NCI-H2107 treated with DMSO at 0.1 percent for 48 hours (cell line): ENCODE measurements around the gene FCN3.

Experiments
- DNase-seq: peaks from one replicate; lab custom pipeline; 2025; ENCODE audit not compliant: unreplicated experiment; lab: John Stamatoyannopoulos, UW

FCN3 gene

DNA sequence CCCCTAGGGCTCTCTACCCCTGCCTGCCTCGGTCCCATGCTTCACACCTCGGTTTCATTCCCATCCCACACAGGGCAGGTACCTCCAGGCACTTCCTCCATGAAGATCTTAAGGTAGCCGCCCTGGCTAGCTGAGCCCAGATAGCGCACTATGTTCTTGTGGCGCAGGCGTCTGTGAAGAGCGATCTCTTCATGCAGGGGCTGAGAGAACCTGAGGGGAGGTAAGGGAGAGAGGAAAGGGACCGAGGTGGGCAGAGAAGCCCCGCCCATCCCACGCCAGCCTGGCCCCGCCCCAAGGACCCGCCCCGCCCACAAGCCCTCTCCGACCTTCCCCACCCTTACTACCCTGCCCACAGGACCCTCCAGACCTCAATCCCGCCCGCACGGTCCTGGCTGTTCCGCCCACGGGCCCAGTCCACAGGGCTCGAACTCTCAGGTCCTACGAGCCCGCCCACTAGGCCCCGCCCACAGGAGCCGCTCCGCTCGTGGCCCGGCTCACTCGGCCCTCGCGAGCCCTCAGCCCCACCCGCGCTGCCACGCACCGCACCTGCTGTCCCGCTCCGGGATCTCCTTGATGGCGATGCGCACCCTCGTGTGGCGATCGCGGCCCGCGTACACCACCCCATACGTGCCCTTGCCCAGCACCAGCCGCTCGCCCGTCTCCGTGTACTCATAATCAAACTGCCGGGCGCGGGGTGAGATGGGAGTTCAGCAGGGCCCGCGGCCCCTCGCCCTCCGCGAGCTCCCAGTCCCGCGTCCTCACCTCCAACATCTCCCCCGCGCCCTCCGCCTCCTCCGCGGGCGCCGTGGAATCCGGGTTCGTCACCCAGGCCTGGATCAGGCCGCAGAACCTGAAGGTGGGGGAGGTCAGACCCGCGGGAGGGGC lies 14.2 kb downstream of the FCN3 start:
- no peak for DNase-seq

GRCh38 chr1:27359822-27360158 lies 14.8 kb downstream of the FCN3 start:
- no peak for DNase-seq

DNA sequence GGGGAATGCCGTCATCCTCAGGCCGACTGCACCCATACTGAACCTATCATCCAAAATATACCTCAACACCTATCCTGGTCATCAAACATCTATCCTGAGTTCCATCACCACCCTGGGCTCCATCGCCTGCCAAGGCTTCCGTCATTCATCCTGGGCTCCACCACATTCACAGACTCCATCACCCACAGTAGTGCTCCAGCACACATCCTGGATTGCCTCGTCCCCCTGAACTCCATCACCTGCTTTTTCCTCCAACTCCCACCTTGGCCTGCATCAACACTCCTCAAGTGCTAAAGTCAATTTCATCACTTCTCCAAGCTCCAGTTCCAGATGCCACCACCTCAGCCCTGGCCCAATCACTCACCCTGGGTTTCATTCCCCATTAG lies 15.7 kb downstream of the FCN3 start:
- DNase-seq = no peak

DNA sequence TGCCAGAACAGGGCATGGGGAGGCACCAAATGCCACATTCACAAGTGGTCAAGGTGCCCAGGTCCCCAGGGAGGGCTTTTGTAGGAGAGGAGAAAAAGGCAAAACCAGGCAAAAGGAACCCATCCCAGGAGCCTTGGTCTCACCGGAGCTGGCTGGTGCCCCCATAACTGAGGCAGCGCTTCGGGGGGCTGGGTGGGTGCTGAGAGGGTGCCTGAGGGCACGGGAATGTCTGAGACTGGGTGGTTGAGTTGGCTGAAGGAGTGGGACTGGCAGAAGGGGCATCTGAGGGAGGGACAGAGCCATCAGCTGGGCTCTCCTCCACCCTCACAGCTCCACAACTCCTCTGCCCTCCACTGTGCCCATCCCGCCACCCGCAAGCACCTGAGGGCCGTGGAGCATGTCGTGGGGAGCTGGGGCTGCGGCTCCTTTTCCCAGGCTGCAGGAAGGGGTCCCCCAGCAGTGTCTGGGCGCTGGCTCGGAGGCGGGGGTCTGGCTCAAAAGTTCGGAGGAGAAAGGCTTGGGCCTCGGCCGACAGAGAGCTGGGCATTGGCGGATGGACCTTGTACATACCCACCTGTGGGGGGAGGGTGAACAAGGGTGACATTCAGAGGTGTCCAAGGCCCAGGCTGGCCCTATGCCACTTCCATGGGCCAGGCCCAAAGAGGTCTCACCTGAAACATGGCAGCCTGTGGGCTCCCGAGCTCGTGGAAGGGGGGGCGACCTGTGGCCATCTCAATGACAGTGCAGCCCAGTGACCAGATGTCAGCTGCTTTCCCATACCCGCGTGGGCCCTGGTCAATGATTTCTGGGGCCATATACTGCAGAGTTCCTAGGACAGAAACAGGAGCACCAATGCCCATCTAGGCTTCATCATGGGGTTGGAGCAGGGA lies 16.3 kb downstream of the FCN3 start:
- DNase-seq = no peak

DNA sequence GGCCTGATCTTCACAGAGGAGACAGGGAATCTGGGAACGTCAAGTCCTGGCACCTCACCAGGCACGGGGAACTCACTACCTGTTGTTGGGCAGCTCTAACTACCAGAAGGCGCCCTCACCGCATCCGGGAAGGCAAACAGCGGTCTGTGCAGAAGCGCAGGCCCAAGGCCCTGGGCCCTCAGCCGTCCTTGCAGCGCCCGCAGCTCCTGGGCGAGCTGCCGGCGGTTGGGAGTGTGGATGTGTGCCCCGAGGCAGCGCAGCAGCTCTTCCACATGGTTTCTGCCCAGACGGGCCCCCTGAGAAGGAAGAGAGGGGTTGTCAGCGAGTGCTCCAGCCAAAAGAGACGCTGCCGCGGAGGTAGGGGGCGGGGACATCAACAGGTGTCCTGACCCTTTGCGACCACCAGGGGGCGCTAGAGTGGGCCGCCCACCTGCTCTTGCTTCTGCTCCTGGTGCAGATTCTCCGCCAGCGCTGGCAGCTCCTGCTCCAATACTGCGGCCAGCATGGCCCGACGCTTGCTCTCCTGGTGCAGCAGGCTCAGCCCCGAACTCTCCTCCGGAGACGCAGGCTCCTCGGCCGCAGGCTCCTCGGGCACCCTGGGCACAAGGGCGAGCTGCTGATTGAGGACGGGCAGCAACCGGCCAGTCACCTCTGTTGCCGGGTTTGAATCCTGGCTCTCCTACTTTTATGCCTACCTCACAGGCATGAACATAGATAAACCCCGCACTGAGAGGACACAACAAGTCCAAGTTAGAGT lies 17.2 kb downstream of the FCN3 start:
- no peak for DNase-seq

- no peak for DNase-seq
Observed at GRCh38 chr1:27356619-27357280, 17.9 kb downstream of the FCN3 start.

DNA sequence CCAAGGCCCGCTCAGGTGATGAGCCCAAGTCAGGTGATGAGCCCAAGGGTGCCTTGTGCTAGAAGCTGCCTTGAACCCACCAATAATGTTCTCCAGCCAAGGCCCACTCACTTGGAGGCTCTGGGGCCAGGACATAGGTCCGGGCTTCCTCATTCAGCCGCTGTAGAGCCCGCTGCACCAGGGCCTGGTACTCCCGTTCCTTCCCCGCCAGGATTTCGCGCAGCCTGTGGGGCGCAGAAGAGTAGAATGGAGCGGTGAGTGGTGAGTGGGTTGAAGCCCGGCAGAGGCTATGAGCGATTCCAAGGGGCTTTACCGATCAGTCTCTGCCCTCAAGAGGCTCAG lies 18.4 kb downstream of the FCN3 start:
- no peak for DNase-seq

- no peak for DNase-seq
Observed at GRCh38 chr1:27355683-27356082, 18.9 kb downstream of the FCN3 start.

DNA sequence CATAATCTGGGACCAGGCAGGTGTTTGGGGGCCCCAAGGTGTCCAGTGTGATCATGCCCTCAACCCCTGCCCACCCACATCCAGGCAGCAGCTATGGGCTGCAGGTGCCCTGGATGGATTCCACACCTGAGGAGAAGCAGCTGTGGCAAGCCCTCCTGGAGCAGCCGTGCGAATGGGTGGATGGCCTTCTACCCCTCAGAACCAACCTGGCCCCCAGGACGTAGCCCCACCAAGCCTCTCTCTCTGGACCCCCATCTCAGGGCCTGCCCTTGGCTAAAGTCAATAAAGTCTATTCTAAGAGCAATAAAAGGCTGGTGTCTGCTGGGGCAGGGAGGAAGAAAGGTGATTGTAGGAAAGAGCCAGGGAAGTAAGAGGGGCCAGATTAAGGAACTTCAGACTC lies 21.0 kb downstream of the FCN3 start:
- DNase-seq = no peak

- no peak for DNase-seq
Observed at GRCh38 chr1:27353166-27353565, 21.5 kb downstream of the FCN3 start.

DNA sequence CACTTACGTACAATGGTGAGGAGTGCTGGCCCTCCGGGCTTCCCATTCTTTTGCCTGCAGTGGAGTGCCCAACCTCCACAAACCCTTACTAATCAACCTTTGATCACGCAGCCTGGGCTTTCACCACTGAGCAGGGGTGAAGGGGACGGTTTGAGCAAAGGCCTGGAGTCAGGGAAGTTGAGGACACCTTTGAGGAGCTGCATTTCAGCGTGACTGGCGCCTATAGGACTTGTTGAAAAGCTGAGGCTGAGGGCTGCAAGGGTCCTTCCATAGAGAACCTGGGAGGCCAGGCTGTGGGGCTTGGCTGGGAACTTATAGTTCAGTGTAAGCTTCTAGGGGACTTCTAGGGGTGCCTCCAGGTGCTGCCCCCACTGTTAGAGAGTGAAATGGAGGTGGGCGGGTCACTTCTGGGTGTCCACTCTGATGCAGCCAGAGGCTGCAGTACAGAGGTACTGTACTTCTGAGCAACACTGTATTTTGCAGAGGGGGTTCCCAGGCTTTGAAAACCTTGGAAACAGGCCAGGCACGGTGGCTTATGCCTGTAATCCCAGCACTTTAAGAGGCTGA lies 23.0 kb downstream of the FCN3 start:
- no peak for DNase-seq

DNA sequence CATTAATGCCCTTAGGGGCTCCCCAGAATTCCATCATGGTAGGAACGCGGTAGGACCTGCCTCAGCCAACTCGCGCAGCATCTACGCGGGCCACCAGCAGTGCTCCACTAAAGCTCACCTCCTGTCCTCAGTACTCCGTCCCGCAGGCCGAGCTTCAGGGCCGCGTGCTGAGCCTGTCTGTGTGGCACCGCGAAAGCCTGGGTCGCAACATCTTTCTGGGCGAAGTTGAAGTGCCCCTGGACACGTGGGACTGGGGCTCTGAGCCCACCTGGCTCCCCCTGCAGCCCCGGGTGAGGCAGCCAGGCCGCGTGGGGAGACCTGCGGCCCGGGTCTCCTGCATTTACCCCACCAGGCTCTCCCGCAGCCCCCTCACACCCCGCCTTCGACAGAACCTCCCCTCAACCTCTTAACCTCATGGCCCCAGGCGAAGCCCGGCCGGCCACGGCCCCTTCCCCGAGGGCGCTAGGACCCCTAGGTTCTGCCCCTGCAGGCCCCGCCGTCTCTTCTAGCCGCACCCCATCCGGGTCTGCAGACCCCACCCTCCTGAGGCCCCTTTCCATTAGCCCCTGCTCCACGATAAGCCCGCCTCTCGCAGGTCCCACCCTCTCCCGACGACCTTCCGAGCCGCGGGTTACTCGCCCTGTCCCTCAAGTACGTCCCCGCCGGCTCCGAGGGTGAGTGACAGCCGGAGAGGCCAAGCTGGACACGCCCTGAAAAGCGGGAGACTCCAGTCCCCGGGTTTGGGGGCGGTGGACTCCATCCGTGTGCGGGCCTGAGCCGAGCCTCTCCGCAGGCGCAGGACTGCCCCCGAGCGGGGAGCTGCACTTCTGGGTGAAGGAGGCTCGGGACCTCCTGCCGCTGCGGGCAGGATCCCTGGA lies 23.7 kb downstream of the FCN3 start:
- DNase-seq = no peak

- peak; percentile 28 for DNase-seq
Observed at GRCh38 chr1:27349784-27350662, 24.6 kb downstream of the FCN3 start.

- DNase-seq = peak; percentile 67
Observed at GRCh38 chr1:27348861-27349783, 25.5 kb downstream of the FCN3 start.

DNA sequence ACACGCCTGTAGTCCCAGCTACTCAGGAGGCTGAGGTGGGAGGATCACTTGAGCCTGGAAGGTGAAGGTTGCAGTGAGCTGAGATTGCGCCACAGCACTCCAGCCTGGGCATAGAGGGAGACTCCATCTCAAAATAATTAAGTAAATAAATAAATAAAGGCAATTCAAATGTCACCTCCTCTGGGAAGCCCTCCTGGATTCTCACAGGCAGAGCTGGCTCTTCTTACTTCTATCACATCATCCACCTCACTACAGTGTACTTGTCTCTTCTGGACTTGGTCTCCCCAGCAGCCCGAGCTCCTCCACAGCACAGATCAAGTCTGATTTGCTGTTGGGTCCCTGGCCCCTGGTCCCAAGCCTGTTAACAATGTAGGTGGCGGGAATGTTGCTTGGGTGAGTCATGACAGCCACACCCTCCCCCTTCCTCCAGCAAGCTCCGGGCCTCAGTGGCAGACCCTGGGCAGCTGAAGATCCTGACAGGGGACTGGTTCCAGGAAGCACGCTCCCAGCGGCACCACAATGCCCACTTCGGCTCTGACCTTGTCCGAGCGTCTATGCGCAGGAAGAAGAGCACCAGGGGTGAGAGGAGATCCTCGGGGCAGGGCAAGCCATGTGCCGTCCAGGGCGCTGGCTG lies 27.5 kb downstream of the FCN3 start:
- DNase-seq = no peak

GRCh38 chr1:27346357-27346756 lies 28.3 kb downstream of the FCN3 start:
- no peak for DNase-seq

GRCh38 chr1:27345272-27345671 lies 29.4 kb downstream of the FCN3 start:
- DNase-seq = no peak
